DND-41 (cell line): Measurements from ENCODE around the gene FAM13A.

Source experiments
- EZH2 ChIP-seq: IDR thresholded peaks from 3 replicates; pipeline ENCODE4 v1.6.1; 2012; ENCODE audit warnings: borderline replicate concordance, low read depth, mild to moderate bottlenecking, moderate library complexity, low read length, inconsistent platforms; ENCODE audit not compliant: severe bottlenecking
- TF ChIP-seq, protein P1 (sequence below): IDR thresholded peaks from 2 replicates; pipeline ENCODE4 v1.5.1; 2012; ENCODE audit warnings: borderline replicate concordance, low read length, moderate library complexity, mild to moderate bottlenecking; ENCODE audit not compliant: poor library complexity, severe bottlenecking; ENCODE audit errors: extremely low read depth

DNA sequence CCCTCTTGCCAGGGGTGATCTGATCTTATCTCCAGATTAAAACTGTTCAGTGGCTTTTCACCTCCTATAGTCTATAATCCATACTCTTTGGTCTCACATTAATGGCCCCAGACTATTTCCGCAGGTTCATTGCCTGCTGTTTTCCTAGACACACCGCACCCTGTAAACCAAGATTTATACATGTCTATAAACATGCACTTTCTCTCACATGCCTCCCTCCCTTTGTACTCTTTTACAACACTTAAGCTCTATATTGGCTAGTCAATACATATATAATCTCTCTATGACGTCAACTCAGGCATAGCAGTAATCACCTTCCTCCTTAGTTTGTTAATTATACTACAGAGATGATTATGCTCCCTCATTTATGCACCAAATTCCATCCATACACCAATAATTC lies 188.5 kb downstream of the FAM13A start:
- TF ChIP-seq, protein P1, sequence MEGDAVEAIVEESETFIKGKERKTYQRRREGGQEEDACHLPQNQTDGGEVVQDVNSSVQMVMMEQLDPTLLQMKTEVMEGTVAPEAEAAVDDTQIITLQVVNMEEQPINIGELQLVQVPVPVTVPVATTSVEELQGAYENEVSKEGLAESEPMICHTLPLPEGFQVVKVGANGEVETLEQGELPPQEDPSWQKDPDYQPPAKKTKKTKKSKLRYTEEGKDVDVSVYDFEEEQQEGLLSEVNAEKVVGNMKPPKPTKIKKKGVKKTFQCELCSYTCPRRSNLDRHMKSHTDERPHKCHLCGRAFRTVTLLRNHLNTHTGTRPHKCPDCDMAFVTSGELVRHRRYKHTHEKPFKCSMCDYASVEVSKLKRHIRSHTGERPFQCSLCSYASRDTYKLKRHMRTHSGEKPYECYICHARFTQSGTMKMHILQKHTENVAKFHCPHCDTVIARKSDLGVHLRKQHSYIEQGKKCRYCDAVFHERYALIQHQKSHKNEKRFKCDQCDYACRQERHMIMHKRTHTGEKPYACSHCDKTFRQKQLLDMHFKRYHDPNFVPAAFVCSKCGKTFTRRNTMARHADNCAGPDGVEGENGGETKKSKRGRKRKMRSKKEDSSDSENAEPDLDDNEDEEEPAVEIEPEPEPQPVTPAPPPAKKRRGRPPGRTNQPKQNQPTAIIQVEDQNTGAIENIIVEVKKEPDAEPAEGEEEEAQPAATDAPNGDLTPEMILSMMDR = no peak
- no peak for TF ChIP-seq EZH2
